ENCODE measurements around the gene DNAH7.

The DNAH7 gene

DNA sequence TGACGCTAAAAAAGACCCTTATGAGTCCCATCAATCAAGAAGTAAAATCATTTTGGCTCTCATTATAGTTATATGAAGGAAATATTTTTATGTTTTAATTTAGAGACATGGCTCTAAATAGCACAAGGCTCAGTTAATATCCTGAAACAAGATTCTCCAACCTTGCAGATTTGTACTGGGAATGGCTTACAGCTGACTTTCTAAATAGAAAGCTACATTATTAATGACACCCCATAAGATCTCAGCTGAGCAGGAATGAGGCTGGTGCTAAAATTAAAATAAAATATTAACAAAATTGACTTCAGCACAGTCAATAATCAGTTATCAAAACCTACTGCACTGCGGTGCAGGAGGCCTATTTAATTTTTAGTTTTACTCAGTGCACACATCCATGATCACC, 274.8 kb downstream of the DNAH7 start:
- no peak for DNase-seq

DNA sequence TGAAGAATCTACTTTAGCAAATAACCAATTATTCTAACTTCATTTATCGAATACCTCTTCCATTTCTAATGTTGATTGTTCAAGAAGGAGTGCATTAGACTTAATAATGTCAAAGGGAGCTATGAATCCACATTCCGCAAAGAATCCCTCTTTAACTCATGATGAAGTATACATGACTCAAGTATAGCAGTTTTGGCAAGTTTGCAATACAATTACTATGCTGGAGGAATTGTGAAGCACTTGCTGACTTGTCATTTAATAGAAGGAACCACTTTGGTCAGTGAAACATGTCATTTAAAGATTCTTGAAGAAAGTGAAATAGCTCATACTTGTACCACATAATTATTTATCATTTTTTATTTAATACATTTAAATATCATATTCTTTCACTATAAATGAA, 286.5 kb downstream of the DNAH7 start:
- DNase-seq: no peak

DNA sequence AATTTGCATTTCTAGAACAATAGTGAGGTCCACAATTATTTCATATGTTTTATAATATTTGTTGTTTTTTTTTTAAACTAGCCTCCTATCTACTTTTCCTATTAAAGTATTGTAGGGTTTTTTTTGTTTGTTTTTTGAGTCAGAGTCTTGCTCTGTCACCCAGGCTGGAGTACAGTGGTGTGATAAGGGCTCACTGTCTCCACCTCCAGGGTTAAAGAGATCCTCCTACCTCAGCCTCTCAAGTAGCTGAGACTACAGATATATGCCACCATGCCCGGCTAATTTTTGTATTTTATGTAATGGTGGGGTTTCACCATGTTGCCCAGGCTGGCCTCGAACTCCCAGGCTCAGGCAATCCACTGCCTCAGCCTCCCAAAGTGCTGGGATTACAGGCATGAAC, 289.1 kb downstream of the DNAH7 start:
- DNase-seq: no peak

DNA sequence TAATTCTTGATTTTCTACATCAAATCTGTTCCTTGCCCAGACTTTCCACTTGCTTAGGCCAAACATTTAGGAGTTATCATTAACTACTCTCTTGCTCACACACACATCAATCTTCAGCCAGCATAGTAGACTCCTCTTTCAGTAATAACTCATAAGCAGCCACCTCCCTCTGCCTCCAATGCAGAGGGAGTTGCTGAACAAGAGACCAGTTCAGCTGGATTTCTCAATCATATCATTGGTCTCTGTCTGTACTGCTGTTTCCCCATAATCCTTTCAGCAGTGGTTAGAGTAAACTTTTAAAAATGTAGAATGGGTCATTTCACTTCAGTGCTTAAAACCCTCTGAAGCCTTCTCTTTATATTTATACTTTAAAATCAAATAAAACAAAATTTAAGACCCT, 298.7 kb downstream of the DNAH7 start:
- DNase-seq: no peak

DNA sequence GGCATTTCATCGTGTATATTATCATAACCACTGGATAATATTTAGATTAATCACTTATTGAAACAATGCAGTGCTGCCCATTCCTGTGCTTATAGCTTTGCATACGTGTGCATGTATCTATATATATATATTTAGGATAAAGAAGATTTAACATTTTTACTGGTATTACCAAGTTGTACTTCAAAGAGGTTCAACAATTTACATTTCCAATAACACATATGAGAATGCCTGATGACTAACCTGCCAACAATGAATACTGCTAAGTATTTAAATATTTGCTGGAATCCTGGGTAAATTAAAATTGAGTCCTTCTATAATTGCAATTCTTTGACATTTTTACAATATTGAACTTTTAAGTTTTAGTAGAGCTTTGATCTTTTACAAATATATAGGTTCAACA, 300.2 kb downstream of the DNAH7 start:
- DNase-seq: no peak

DNA sequence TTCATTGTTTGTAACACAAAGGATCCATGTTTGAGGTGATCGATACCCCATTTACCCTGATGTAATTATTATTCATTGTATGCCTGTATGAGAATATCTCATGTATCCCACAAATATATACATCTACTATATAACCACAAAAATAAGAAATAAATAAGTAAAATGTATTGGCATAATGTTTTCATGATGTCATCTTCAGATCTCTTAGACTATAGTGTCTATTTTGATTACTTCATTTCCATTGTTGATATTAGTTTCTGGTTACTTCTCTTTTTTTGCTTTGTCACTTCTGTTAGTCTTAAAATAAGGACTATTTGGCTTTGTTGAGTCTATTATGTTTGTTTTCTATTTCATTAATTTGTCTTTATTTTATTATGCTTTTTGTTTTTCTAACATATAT, 301.9 kb downstream of the DNAH7 start:
- no peak for DNase-seq

DNA sequence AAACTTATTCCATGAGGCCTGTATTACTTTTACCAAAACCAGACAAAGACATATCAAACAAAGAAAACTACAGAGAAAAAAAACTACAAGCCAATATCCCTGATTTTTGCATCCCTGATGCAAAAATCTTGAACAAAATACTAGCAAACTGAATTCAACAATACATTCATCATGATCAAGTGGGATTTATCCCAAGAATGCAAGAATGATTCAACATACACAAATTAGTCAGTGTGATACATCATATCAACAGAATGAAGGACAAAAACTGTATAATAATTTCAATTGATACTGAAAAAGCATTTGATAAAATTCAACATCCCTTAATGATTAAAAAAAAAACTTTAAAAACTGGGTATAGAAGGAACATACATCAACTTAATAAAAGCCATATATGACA, 304.8 kb downstream of the DNAH7 start:
- DNase-seq: no peak

DNA sequence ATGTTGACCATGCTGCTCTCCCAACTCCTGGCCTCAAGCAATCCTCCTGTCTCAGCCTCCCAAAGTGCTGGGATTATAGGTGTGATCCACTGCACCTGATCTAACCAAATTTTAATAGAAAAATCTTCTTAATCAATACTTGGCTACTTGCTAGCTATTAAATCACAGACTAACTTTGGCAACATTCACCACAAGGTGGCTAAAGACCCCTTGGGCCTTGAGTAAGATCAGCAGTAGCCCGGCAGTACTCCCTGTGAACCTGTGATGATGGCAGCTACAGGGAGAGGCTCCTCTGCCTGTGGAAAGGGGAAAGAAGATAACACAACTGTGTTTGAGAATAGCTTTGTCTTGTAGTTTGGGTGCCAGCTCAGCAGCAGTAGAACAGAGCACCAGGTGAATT, 308.8 kb downstream of the DNAH7 start:
- no peak for DNase-seq

DNA sequence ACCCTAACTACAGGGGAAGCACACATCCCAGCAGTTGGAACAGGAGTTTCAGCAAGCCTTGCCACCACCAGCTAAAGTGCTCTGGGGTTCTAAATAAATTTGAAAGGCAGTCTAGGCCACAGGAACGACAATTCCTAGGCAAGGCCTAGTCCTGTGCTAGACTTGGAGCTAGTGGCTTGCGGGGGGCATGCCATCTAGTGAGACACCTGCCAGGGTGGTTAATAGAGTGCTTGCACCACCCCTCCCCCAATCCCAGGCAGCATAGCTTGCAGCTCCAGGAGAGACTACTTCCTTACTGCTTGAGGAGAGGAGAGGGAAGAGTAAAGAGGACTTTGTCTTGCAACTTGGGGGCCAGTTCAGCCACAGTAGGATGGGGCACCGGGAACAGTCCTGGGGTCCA, 309.8 kb downstream of the DNAH7 start:
- no peak for DNase-seq

DNA sequence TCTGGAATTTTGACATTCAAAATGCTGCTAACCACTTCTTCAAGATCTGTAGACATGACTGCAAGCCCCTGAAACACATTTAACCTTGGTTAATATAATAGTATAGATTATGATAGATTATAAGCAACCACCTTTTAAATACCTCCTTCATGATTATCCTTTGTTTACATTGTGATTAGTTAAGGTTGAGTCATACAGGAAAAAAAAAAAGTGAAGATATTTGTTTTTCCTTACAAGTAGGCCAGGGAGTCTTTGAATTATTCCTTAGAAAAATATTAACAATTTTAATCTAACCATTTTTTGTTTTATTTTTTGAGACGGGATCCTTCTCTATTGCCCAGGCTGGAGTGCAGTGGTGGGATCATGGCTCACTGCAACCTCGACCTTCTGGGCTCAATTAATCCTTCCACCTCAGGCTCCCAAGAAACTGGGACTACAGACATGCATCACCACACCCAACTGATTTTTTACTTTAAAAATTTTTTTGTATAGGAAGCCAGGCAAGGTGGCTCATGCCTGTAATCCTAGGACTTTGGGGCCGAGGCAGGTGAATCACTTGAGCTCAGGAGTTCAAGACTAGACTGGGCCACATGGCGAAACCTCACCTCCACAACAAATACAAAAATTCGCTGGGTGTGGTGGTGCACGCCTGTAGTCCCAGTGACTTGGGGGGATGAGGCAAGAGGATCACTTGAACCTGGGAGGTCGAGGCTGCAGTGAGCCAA, 312.3 kb downstream of the DNAH7 start:
- no peak for DNase-seq

DNA sequence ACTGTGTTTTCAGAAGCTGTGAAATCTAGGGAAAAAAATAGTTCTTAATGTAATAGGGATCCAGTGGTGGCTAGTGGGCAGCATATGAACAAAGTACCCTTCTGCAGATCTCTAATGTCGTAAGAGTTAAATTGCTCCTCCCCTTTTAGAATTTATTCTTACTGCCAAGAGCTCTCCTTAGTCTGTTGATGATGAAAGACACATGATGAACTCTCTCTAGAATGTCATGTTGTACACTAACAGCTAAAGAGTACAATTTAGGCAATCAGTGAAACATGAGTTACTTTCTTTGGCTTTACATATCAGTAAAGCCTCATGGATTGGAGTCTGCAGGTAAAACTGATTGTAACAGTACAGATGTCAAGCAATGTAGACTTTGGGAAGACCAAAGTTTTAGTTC, 327.4 kb downstream of the DNAH7 start:
- no peak for DNase-seq

DNA sequence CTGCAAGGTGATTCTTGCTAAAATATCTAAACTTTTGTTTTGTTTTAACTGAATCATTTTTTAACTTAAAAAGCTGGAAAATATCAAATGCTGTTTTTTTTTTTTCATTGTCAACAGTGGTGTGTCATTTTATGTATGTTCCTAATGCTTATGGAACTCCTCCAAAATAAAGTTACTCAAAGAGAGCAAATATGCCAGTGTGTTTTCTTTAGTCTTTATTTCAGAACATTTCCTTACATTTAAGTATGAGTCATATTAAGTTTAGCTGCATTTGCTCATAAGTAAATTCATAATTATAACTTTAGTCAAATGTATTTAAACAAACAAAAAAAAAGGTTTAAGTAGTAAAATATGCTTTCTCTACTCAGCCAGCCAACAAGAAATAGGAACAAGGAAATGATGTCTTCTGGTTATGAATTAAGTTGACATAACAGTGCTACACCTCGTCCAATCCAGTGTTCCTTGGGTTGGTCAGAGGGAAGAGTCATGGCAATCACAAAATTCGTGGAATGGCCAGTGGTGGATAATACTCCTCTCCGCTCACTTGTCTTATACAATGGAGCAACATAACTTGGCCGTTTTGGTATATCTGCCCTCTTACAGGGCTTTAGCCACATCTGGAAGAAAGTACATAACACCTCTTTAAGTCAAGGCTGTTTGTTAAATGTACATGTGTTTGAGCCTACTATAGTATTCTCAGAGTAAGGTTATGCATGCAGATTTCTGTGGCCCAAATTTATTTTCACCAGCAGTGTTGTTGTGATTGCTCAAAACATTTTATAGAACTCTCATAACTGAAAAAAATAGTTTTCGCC, 330.9 kb downstream of the DNAH7 start:
- no peak for DNase-seq

DNA sequence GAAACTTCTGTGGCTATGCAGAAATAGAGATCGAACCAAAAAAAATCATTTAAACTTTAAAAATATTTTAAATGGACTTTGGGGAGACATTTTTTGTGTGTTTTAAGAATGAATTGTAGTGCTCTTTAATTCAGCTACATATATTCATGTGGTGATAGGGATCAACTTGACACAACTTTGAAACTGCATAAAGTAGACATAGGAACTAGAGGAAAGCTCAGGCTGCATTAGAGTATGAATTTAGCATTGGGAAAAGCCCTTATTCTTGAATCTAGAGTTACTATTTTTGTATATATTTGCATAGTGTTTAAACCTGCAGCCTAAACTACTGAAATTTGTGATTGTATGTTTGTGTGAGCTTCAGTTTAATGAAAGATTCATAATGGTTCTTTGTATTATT, 333.3 kb downstream of the DNAH7 start:
- DNase-seq: no peak

DNA sequence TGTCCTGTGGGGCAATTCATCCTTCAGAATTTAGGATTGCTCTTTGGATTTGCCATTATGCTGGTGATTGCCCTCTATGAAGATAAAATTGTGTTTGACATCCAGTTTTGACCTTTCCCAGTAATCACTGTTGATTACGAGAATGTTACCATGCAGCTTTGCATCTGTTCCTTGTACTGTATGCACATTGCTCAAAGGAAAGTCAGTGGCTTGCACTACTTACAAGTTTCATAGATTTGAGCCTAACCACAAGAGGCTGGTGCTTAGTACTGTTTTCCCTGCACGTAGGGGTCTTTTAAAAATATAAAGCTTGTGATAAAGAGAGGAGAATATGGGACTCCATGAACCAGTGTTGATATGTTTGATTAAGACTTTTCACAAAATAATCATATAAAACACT, 333.7 kb downstream of the DNAH7 start:
- no peak for DNase-seq

DNA sequence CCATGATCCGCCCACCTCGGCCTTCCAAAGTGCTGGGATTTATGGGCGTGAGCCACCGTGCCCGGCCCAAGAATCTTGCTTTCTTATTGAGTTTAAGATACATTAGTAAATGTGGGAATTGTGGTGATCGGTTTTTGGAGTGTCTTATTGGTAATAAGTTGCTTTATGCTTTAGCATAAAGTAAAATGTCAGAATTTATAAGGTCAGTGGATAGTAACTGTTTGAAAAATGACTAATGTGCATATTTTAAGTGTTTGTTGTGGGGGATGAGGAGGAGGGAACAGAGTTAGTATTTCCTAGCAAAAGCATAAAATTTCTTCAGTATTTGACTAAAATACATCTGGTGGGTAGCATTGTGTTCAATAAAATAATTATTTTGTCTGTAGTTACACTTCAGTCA, 334.2 kb downstream of the DNAH7 start:
- no peak for DNase-seq

DNA sequence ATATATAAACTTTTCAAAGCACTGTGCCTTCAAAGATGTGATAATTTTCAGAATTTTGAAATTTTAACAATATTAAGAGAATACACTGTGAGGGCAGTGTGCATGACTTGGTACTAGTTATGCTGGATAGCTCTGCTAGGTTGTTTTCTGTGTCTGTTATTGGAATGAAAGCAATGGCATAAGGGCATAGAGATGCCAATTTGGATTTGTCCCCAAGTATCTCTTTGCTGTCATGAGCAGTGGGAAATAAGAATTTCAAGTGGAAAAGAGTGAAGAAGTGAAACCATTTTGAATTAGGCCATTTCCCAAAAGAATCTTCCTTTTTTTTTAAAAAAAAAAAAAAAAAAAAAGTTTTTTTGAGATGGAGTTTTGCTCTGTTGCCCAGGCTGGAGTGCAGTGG, 334.8 kb downstream of the DNAH7 start:
- DNase-seq: no peak

DNA sequence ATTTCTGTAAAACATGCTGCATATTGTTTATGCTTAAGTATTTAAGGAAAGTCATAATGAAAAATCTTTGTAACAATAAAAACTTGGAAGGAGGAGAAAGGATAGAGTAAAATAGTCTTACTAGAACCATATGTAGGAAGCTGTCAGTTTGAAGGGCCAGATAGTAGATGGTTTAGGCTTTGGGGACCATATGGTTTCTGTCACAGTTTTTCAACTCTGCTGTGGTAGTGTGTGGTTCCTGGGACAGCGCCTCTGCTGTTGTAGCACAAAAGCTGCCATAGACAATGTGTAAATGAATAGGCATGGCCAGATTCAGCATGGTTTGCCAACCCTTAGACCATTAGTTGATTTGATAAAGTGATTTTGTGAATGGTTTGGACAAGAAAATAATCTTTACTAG, 336.1 kb downstream of the DNAH7 start:
- DNase-seq: no peak

DNA sequence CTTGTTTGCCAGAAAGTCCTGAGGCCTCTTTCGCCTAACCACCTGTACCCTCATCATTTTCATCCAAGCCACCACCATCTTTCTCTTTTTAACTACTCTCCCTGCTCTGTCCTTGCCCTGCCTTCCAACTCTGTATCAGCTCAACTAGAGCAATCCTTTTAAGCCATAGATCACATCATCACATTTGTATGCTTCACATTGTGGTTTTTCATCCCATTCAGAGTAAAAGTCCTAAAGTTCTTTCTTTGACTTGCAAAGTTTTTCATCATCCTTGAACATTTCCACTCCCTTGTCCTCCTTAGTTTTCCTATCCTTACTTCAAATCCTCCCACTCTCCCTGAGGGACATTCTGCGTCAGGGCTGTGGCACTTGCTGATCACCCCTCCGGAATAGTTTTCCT, 337.7 kb downstream of the DNAH7 start:
- no peak for DNase-seq

DNA sequence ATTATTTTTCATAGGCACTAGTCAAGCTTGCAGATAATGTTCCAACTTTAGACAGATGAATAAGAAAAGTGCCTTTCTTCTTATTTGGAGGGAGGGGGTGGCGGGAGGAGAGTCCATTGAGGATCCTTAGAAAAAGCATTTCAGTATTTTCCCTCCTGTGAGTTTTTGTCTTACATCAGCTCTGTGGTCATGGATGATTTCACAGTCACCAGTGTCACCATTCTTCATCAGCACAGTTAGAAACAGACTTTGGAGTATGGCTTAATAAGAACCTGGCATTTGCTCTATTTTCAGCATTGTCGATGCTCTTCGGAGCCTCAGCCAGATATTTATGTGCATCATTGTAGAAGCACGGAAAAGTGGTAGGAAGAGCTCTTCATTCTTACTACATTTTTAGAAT, 341.5 kb downstream of the DNAH7 start:
- DNase-seq: no peak

DNA sequence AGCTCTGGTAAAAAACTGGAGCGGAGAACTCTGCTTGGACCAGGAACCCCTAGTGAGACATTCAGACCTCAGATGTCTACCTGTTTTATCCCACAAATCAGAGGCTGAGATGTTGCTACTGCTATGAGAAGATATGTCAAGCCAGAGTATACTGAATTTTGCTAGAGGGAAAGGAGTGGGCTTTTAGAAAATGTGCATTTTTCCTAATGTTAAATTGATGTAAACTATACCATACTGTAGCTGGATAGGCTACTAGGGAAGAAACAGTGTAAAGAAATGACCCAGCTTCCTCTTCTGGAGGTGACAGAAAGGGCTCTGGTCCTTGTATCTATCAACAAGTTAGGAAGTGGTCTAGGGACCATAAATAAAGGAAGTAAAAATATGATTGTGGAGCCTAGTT, 346.6 kb downstream of the DNAH7 start:
- no peak for DNase-seq

DNA sequence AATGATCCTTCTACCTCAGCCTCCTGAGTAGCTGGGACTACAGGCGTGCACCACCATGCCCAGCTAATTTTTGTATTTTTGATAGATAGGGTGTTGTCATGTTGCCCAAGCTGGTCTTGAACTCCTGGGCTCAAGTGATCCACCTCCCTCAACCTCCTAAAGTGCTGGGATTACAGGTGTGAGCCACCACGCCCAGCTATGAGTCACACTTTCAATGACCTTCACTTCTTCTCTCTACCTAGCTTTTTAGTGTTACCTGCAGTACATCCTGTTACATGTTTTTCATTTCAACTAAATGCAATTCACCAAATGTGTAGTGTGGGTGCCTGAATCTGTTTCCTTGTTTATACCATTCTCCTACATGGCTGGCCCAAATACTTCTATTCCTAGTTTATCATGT, 347.6 kb downstream of the DNAH7 start:
- DNase-seq: no peak

DNA sequence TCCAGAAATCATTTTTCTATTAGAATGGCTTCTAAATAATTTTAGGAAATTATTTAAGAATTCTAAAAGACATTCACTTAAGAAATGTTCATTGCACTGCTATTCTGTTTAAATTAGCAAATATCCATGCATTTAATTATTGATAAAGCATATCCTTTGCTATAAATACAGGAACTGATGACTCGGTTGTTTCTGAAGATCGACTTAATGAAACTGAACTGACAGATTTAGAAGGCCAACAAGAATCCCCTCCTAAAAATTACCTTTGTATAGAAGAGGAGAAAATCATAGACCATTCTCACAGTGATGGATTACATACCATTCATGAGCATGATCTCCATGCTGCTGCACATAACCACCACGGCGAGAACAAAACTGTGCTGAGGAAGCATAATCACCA, 352.2 kb downstream of the DNAH7 start:
- no peak for DNase-seq

DNA sequence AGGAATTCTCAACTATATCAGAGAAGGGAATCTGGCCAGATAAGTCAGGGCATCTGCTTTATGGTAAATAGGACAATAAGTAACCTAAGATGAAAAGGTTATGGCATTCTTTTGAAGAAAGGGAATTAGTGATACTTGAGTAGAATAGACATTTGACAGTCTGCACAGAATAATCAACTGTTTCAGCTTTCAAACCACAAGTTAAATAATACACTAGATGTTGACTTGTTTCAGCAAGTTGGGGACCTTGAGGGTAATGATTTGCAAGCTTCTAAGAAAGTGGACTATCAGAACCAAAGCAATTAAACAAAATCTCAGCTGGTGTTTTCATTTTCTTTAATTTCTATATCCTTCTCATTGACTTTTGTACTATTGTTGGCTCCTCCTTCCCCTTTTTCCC, 357.2 kb downstream of the DNAH7 start:
- no peak for DNase-seq

DNA sequence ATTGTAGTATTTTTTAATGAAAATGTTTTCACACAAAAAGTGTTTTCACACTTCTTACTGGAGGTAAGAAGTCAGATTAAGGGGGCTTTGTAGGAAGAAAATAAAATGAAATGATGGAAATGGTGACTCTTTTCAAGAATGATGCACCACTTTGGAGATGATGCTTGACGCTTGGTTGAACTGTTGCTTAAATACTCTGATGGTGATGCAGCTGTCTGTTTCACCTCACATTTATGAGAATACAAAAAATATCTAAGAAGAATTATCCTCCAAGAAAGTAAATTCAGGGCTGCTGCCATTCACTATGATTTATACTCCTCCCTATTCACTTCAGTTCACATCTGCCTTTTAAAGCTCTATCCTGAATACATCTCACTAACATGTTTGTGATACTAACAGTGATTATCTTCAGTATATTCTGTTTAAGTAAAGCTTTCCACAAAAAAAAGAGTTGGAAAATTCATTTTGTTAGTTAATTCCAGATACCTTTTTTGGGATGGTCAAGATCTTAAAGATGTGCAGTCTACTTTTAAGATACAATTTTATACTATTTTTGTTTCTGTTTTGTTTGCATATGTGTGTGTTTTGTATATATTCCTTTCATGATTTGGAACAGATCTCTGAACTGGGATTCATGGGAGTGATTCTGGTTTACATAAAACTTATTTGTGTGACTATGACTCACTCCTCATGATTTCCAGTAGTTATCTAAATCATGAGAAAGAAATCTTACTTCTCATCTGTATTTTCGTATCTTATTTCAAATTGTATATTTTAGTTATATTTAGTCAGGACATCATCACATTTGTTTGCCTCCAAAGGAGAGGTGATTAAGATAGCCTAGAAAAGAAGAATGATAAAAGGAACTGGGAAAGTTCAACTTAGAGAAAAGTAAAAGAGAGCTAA, 358.5 kb downstream of the DNAH7 start:
- no peak for DNase-seq

All from activated gamma-delta T cell (primary cell).